MCF 10A (cell line): ENCODE results near the gene KDR. TPM values are rescaled to one million over a fixed set of nuclear protein-coding genes. Genes with fewer than 3 reads are reported as not detected.

ENCODE experiments used
- BruUV-seq: library from RNA; stranded (reverse); fragments of 400-500 nt; replicated peaks from 2 replicates; lab custom pipeline; 2021; lab: Mats Ljungman, UMichigan
- CTCF ChIA-PET: fragments of 300-600 bp; sonication (Branson Sonifier 250); formaldehyde crosslinking; extraction: SDS; loops from one replicate; lab custom pipeline; 2021; ENCODE audit warnings: antibody characterized with exemption, inconsistent platforms; lab: Yijun Ruan, JAX
- POLR2A ChIA-PET: fragments of 300-600, 350-650 bp; sonication (Branson Sonifier 250); formaldehyde crosslinking; extraction: SDS; loops from one replicate; lab custom pipeline; 2020; ENCODE audit warnings: antibody characterized with exemption, inconsistent platforms; lab: Yijun Ruan, JAX
- DNase-seq: peaks from one replicate; pipeline ENCODE4 v3.0.0-alpha.2; 2018; ENCODE audit not compliant: unreplicated experiment
- H3K27ac Mint-ChIP-seq: one replicate; pipeline ENCODE4 v1.8.0; 2022; ENCODE audit warnings: mild to moderate bottlenecking, low read depth, mixed read lengths; ENCODE audit not compliant: unreplicated experiment
- H3K27me3 Mint-ChIP-seq: one replicate; pipeline ENCODE4 v1.8.0; 2022; ENCODE audit warnings: mixed read lengths; ENCODE audit not compliant: insufficient read depth, unreplicated experiment
- H3K36me3 Mint-ChIP-seq: one replicate; pipeline ENCODE4 v1.8.0; 2022; ENCODE audit warnings: mild to moderate bottlenecking, moderate library complexity, mixed read lengths; ENCODE audit not compliant: insufficient read depth, unreplicated experiment
- H3K4me1 Mint-ChIP-seq: one replicate; pipeline ENCODE4 v1.8.0; 2022; ENCODE audit warnings: mixed read lengths; ENCODE audit not compliant: insufficient read depth, unreplicated experiment
- H3K4me3 Mint-ChIP-seq: one replicate; pipeline ENCODE4 v1.8.0; 2022; ENCODE audit warnings: mild to moderate bottlenecking, moderate library complexity, mixed read lengths; ENCODE audit not compliant: unreplicated experiment
- H3K9me3 Mint-ChIP-seq: one replicate; pipeline ENCODE4 v1.8.0; 2022; ENCODE audit warnings: mixed read lengths; ENCODE audit not compliant: unreplicated experiment
- intact Hi-C: fragments of 100-400 bp; cut with micrococcal nuclease; formaldehyde crosslinking; loops from 2 replicates; pipeline ENCODE4 v1.14.1; 2022
- total RNA-seq: library from RNA; stranded (reverse); gene quantifications from 2 replicates; pipeline ENCODE4 v1.2.3, GENCODE V29; 2022
- TF ChIP-seq, protein P1 (sequence below): fragments of 200-600 bp; IDR thresholded peaks from one replicate; pipeline ENCODE4 v1.8.0; 2022; ENCODE audit warnings: antibody characterized with exemption, mild to moderate bottlenecking; ENCODE audit not compliant: unreplicated experiment

The KDR gene
- total RNA-seq, 1 experiment from 2014 or later: 0.37 TPM

DNA sequence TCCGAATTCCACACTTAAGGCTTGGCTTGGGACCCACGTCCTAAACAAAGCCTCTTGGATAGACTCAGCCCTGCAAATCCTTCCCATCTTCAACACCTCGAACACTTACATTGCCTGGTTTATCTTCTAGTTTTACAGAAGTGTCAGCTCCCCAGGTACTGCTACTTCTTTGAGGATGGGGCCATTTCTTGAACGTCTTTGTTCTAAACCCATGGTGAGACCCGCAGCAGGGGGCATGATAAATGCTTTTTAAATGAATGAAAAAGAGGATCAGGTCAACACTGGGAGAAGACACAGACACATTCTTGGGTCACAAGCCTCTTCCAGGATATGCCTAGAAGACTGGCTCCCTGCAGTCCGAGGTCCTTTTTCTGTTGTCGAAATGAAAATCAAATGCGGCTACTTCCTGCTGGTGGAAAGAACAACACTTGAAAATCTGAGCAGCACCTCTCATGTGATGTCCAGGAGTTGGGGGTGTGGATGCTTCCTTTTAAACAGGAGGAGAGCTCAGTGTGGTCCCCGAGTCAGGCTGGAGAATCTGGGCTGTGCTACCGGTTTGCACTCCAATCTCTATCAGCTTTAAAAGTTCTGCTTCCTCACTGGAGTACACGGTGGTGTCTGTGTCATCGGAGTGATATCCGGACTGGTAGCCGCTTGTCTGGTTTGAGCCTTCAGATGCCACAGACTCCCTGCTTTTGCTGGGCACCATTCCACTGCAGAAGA lies 45.8 kb downstream of the KDR start:
- BruUV-seq: no TSS peak
- Mint-ChIP-seq H3K4me3 (no peak overlapping the region), H3K9me3 (no peaks in the 10 kb centered on the region), H3K36me3 (peaks cover 7% of the 10 kb centered on the region), H3K4me1 (peaks cover 5% of the 10 kb centered on the region), H3K27ac (no peak overlapping the region), H3K27me3 (no peaks in the 10 kb centered on the region)
- ChIA-PET CTCF (no interaction called here), POLR2A (no interaction called here)
- TF ChIP-seq, protein P1, sequence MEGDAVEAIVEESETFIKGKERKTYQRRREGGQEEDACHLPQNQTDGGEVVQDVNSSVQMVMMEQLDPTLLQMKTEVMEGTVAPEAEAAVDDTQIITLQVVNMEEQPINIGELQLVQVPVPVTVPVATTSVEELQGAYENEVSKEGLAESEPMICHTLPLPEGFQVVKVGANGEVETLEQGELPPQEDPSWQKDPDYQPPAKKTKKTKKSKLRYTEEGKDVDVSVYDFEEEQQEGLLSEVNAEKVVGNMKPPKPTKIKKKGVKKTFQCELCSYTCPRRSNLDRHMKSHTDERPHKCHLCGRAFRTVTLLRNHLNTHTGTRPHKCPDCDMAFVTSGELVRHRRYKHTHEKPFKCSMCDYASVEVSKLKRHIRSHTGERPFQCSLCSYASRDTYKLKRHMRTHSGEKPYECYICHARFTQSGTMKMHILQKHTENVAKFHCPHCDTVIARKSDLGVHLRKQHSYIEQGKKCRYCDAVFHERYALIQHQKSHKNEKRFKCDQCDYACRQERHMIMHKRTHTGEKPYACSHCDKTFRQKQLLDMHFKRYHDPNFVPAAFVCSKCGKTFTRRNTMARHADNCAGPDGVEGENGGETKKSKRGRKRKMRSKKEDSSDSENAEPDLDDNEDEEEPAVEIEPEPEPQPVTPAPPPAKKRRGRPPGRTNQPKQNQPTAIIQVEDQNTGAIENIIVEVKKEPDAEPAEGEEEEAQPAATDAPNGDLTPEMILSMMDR: no peak
- intact Hi-C loops: no loop called here
- DNase-seq: no peak

DNA sequence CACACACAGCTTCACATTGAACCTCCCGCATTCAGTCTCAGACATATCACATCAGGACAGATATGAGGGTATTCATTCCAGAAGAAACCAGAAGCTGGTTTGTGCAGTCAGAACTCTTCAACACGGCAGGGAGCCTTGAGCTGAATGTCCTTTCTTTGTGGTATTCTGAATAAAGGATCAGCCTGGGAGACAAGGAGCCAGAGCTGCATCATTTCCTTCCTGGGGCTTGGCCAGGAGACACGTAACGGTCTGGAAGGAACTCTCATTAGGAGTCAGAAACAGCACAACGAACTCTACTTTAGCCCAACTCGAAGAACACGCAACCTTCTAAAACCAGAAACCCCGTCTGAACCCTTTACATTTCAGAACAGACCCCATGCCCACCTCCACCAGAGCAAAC lies 46.4 kb downstream of the KDR start:
- Mint-ChIP-seq H3K27me3 (no peaks in the 10 kb centered on the region), H3K27ac (no peak overlapping the region), H3K4me1 (peaks cover 5% of the 10 kb centered on the region), H3K36me3 (peaks cover 7% of the 10 kb centered on the region), H3K9me3 (no peaks in the 10 kb centered on the region), H3K4me3 (no peak overlapping the region)
- peak; percentile 14 for DNase-seq
- no TSS peak for BruUV-seq
- CTCF ChIA-PET: no interaction called here
- intact Hi-C loops: no loop called here
- POLR2A ChIA-PET: no interaction called here
- TF ChIP-seq, protein P1: no peak

DNA sequence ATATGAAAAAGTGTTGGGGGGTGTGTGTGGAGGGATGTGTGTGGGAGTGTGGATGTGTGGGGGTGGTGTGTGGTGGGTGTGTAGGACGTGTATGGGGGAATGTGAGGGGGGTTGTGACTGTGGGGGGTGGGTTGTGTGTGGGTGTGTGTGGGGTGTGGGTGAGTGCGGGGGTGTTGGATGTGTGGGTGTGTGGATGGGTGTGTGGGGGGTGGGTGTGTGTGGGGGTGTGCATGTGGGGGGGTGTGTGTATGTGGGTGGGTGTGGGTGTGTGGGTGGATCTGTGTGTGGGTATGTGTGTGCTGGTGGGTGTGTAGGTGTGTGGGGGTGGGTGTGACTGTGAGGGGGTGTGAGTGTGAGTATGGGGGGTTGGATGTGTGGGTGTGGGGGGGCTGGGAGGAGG lies 47.8 kb downstream of the KDR start:
- TF ChIP-seq, protein P1: no peak
- no peak overlapping the region for H3K4me3 Mint-ChIP-seq
- H3K9me3 Mint-ChIP-seq: no peaks in the 10 kb centered on the region
- no peaks in the 10 kb centered on the region for H3K27me3 Mint-ChIP-seq
- peaks cover 7% of the 10 kb centered on the region for H3K36me3 Mint-ChIP-seq
- DNase-seq: no peak
- ChIA-PET POLR2A (no interaction called here), CTCF (no interaction called here)
- no peak overlapping the region for H3K27ac Mint-ChIP-seq
- no TSS peak for BruUV-seq
- peaks cover 5% of the 10 kb centered on the region for H3K4me1 Mint-ChIP-seq
- intact Hi-C loops: no loop called here

DNA sequence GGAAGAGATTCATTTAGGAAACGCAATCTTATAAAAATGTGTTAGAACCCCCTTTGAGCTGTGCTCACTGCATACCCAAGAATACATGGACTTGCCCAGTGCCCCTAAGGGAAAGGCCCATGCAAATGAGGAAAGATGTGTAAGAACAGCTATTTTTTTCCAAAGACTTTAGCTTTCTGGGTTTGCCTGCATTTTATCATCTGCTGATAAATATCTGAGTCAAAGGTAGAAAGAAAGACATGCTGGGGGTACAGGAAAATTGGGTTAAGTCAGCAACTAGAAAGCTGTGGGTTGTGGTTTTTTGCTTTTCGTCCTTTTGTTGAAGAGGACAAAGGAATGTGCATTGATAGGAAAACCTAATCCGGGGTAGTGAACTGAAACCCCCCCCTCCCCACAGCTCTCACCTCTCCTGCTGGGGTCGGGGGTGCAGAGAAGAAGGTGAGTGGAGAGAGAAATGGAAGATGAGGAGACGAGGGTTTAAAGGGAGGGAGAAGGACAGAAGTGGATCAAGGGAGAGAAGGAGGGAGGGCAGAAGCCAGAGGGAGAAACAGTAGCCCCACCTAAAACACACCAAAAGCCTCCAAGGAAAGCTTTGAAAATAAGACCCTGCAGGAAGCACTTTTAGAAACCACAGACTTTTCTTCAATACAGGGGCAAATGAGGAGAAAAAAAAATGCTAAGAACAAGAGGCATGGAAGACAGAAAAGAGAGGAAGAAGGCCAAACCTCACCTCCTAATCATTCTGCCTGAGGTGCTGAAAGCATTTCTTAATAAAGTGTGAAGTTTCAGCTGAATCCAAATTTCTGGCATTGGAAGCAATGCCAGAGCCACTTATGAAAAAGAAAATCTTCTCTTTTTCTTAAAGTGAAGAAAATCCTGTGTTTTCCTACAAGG lies 49.3 kb downstream of the KDR start:
- ChIA-PET CTCF (interaction anchor here (0.7 to 1.3 kb wide), 3 partner anchors 10 to 39 kb away, joined by 3 read pairs; no protein-coding TSS in a partner anchor), POLR2A (interaction anchor here (0.5 to 0.7 kb wide), 3 partner anchors 39 to 758 kb away, joined by 3 to 4 read pairs (median 4); no protein-coding TSS in a partner anchor)
- peaks cover 13% of the 10 kb centered on the region for H3K4me1 Mint-ChIP-seq
- no peak overlapping the region for H3K27ac Mint-ChIP-seq
- no peaks in the 10 kb centered on the region for H3K27me3 Mint-ChIP-seq
- no TSS peak for BruUV-seq
- H3K9me3 Mint-ChIP-seq: no peaks in the 10 kb centered on the region
- no peak overlapping the region for H3K4me3 Mint-ChIP-seq
- TF ChIP-seq, protein P1: no peak
- intact Hi-C loops: no loop called here
- DNase-seq: no peak
- H3K36me3 Mint-ChIP-seq: no peaks in the 10 kb centered on the region
